GM12874 (cell line): ENCODE measurements around the gene ISG20L2.
A peak's percentile ranks its signal among the peaks of the same experiment; 100 is the strongest.

Experiments used
- TF ChIP-seq, protein P1 (sequence below): IDR thresholded peaks from 2 replicates; pipeline ENCODE4 v1.5.1; 2011; ENCODE audit warnings: low read depth, mild to moderate bottlenecking, control low read depth, low read length, moderate library complexity; ENCODE audit not compliant: insufficient read depth

ISG20L2 gene

DNA sequence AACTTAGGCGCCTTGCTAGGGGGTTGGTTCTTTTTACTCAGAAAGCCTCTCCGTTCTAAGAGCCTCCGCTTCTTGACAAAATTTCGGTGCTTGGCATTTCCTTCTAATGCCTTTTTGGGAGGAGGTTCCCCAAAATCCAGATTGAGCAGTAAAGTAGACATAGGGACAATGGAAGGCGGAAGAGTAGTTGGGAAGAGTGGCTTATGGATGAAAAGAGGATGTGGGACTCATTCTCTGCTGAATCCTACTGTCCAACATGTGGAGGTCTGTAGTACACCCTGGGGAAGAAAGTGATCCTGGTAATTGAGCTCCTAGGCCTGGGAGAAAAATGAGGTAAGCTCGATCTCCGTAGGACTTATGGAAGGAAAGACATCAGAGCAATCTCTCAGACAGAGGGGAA is 1.1 kb downstream of the ISG20L2 start:
- TF ChIP-seq, protein P1, sequence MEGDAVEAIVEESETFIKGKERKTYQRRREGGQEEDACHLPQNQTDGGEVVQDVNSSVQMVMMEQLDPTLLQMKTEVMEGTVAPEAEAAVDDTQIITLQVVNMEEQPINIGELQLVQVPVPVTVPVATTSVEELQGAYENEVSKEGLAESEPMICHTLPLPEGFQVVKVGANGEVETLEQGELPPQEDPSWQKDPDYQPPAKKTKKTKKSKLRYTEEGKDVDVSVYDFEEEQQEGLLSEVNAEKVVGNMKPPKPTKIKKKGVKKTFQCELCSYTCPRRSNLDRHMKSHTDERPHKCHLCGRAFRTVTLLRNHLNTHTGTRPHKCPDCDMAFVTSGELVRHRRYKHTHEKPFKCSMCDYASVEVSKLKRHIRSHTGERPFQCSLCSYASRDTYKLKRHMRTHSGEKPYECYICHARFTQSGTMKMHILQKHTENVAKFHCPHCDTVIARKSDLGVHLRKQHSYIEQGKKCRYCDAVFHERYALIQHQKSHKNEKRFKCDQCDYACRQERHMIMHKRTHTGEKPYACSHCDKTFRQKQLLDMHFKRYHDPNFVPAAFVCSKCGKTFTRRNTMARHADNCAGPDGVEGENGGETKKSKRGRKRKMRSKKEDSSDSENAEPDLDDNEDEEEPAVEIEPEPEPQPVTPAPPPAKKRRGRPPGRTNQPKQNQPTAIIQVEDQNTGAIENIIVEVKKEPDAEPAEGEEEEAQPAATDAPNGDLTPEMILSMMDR, result no peak

DNA sequence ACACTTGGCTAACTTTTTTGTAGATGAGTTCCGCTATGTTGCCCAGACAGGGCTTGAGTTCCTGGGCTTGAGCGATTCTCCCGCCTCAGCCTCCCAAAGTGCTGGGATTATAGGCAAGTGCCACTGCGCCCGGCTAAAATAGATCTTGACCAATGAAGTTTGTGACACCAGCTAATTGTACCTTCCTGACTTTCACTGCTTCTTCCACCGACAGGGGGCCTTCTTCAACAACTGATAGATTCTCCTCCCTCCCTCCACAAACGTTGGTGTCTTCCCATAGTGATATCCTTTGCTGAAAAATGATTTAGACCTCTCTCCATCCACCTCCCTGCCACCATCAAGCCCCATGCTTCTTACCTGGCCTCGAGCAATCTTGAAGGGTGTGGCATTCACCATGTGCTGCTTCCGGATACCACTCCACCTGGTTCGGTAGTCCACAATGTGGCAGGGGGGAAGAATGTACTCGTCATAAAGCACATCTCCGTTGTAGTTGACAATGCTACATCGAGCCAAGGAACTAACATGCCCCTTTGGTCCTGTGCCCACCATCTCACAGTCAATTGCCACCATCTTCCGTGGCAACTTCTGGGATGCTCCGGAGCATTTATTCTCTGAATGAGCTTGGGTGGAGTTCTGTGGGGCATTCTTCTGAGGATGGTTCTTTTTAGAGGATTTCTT is 1.9 kb downstream of the ISG20L2 start:
- TF ChIP-seq, protein P1, result peak; percentile 65

DNA sequence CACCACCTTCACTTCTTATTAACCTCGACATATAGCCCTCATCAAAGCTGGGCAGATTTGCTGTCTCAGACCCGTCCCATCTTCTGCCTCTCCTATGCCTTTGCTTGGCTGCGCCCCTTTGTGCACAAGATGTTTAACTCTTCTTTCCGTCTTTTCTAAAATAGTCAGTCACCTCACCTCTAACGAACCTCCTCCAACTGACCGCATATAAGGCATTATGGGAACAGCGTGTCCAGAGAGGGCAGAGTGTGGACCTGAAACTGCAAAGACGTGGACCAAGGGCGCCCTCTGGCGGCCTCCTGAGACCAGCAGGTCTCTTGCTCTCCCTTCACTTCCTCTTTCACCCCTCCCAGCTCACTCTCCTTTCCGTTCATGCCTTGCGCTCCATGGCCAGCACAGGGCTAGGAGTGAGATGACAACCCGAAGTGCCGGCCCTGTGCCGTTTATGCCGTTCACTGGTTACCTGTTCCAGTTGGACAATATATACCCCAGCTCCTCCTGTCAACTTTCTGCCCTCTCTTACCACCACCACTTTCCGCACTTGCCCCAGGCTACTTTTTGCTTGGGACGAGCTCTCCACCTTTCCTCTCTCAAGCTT is 2.8 kb downstream of the ISG20L2 start:
- TF ChIP-seq, protein P1, result peak; percentile 98

DNA sequence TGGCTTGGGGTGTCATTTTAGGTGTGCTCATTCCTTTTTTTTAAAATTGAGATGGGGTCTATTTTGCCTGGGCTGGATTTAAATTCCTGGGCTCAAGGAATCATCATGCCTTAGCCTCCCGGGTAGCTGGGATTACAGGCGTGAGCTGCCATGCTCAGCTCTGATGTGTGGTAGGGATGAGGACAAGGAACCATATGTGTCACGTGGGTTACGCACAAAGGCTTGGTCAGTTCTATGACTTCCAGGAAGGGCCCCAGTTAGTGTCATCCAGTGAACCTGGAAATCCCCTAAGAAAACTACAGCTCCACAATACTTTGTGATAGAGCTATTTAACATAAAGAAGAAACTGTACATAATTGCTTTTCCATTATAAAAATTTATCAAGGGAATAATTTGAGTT is 7.0 kb downstream of the ISG20L2 start:
- TF ChIP-seq, protein P1, result no peak

DNA sequence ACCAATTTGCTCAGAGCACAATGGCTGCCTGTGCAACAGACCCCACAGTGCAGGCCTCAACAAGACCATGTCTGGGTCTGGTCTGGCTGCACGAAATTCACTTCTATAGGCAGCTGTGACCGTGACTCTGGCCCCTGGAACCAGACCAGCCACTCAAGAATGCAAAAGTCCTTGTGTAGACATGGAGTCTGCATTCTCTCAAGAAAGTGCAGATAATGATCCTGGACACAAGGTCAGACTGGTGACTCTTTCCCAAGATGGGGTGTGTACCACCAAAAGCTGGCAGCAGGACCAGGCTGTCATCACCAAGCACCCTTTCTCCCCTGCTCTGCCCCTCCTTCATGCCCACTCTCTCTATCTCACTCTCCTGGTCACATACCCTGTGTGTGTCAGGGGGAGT is 7.4 kb downstream of the ISG20L2 start:
- TF ChIP-seq, protein P1, result no peak

DNA sequence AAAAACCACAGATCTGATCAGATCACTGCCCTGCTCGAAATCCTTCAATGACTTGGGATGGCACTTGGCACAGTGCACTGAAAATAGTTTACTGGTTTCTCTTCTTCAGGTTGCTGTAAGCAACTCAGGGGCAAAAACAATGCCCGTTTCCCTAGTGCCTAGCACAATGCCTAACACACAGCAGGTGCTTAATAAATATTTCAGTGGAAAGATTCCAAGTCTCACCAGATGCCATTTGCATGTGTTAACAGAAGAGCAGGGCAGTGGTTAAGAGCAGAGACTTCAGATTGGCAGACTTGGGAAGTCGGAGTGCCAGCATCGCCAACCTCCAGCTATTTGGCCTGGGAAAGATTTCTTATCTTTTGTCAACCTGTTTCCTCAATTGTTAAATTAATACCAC is 11.2 kb downstream of the ISG20L2 start:
- TF ChIP-seq, protein P1, result no peak

DNA sequence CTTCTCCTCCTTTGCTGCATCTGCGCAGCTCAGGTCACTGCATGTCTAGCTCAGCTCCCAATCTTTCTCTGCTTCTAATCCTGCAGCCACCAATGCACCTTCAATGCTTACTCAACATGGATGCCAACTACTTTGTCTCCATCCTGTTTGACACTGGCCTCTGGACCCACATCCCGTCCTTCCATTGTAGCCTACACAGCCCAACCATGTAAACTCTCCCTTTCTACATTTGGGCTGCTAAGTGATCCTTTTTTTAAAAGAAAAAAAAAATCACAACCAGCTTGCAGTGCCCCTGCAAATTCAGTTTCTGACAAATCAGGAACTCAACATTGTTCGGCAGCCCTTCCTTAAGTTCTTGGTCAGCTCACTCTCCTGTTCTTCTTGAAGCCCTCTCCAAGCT is 13.7 kb downstream of the ISG20L2 start:
- TF ChIP-seq, protein P1, result no peak
